MM.1S (cell line): ENCODE data around the gene SHROOM3.
A peak's percentile ranks its signal among the peaks of the same experiment; 100 is the strongest.

Experiments
- DNase-seq: peaks from one replicate; pipeline ENCODE4 v3.0.0-alpha.2; 2015
- H2AFZ ChIP-seq: fragments of 300-600 bp; sonication (generic); 2 replicates; pipeline ENCODE4 v1.6.0; 2016; ENCODE audit warnings: antibody characterized with exemption, low read length
- H3F3A ChIP-seq: fragments of 300-600 bp; sonication (generic); 2 replicates; pipeline ENCODE4 v1.6.1; 2016; ENCODE audit warnings: mild to moderate bottlenecking, antibody characterized with exemption, low read length, moderate library complexity, mixed read lengths; ENCODE audit not compliant: insufficient read depth
- H3K27ac ChIP-seq: fragments of 300-600 bp; sonication (generic); 2 replicates; pipeline ENCODE4 v1.5.1; 2016; ENCODE audit warnings: mild to moderate bottlenecking, low read length
- H3K27me3 ChIP-seq: fragments of 300-600 bp; sonication (generic); replicated peaks from 2 replicates; pipeline ENCODE4 v1.6.0; 2016; ENCODE audit warnings: low read length; ENCODE audit not compliant: insufficient read depth
- H3K36me3 ChIP-seq: fragments of 300-600 bp; sonication (generic); replicated peaks from 2 replicates; pipeline ENCODE4 v1.6.1; 2016; ENCODE audit warnings: mild to moderate bottlenecking, low read length, mixed read lengths; ENCODE audit not compliant: insufficient read depth
- H3K4me1 ChIP-seq: fragments of 300-600 bp; sonication (generic); 2 replicates; pipeline ENCODE4 v1.6.1; 2016; ENCODE audit warnings: low read length, mixed read lengths
- H3K4me2 ChIP-seq: fragments of 300-600 bp; sonication (generic); 2 replicates; pipeline ENCODE4 v1.6.0; 2016; ENCODE audit warnings: low read depth, low read length
- H3K4me3 ChIP-seq: fragments of 300-600 bp; sonication (generic); 2 replicates; pipeline ENCODE4 v1.5.1; 2016; ENCODE audit warnings: low read length, mixed read lengths
- H3K79me2 ChIP-seq: fragments of 300-600 bp; sonication (generic); 2 replicates; pipeline ENCODE4 v1.6.1; 2016; ENCODE audit warnings: mixed run types, low read length, mixed read lengths
- H3K9ac ChIP-seq: fragments of 300-600 bp; sonication (generic); 2 replicates; pipeline ENCODE4 v1.6.1; 2016; ENCODE audit warnings: low read length, mixed read lengths
- H3K9me2 ChIP-seq: fragments of 300-600 bp; sonication (generic); replicated peaks from 2 replicates; pipeline ENCODE4 v1.6.1; 2016; ENCODE audit warnings: mild to moderate bottlenecking, low read length, mixed read lengths; ENCODE audit not compliant: insufficient read depth
- H3K9me3 ChIP-seq: fragments of 300-600 bp; sonication (generic); replicated peaks from 2 replicates; pipeline ENCODE4 v1.6.1; 2016; ENCODE audit warnings: mild to moderate bottlenecking, low read length, mixed read lengths; ENCODE audit not compliant: insufficient read depth
- H4K20me1 ChIP-seq: fragments of 300-600 bp; sonication (generic); 2 replicates; pipeline ENCODE4 v1.6.1; 2016; ENCODE audit warnings: mild to moderate bottlenecking, low read length, moderate library complexity, mixed read lengths; ENCODE audit not compliant: insufficient read depth
- CTCF ChIP-seq: fragments of 300-600 bp; sonication (generic); IDR thresholded peaks from 2 replicates; pipeline ENCODE4 v1.5.1; 2016; ENCODE audit warnings: antibody characterized with exemption, low read length, mixed read lengths
- EZH2 ChIP-seq: fragments of 300-600 bp; sonication (generic); optimal IDR thresholded peaks from 2 replicates; pipeline ENCODE3; 2017; ENCODE audit warnings: low read depth, mild to moderate bottlenecking, antibody characterized with exemption, low read length, mixed read lengths
- EZH2phosphoT487 ChIP-seq: fragments of 300-600 bp; sonication (generic); IDR thresholded peaks from 2 replicates; pipeline ENCODE4 v1.6.1; 2018; ENCODE audit warnings: antibody characterized with exemption, low read length

Gene SHROOM3

DNA sequence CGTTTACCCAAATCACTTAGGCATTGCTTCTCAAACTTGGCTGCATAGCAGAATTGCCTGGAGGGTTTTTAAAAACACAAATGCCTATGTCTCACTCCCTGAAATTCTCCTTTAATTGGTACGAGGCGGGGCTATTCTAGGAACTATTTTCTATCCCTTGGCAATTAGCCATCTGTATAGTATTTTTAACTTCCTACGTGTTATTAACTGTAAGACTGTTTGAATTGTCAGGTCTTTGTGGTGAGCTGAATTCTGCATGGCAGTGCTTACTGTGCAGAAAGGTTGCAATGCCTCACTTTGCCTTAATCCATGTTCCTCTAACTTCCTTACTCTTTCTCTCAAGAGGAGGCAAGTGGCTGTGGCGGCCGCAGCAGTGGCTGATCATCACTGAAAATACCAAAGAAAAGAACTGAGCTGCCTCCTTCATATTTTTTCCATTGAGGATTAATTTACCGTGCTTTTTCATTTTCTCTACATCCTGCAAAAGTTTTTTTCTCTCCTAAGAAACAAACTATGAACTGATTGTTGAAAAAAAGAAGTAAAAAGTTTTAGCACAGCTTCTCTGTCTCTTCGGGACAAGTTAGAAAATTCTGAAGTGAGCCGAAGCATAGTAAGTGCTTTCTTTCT is at the start of gene SHROOM3:
Gene SHROOM3 (plus strand): TSS at position 329 of the 627 bp plus-strand sequence. CDS start 824 bp downstream, outside the sequence.
- Histone ChIP-seq H3F3A (peaks cover 4% of the 10 kb centered on the region; the same call in 1 of the 2 replicates), H2AFZ (peak within 1 kb of the TSS; percentile 14; the same call in 1 of the 2 replicates), H3K4me1 (no peaks in the 10 kb centered on the region), H3K4me2 (peak within 1 kb of the TSS; percentile 35), H3K27ac (peak within 1 kb of the TSS; percentile 7; the same call in 1 of the 2 replicates), H4K20me1 (no peaks in the 10 kb centered on the region), H3K79me2 (no peaks in the 10 kb centered on the region), H3K9me3 (no peaks in the 10 kb centered on the region), H3K4me3 (peak within 1 kb of the TSS; percentile 38), H3K9ac (peak within 1 kb of the TSS; percentile 10; the same call in 1 of the 2 replicates), H3K9me2 (no peaks in the 10 kb centered on the region), H3K27me3 (no peaks in the 10 kb centered on the region), H3K36me3 (no peaks in the 10 kb centered on the region)
- no peak for TF ChIP-seq EZH2phosphoT487
- no peak for TF ChIP-seq EZH2
- TF ChIP-seq CTCF, result no peak
- peak; percentile 67 for DNase-seq

DNA sequence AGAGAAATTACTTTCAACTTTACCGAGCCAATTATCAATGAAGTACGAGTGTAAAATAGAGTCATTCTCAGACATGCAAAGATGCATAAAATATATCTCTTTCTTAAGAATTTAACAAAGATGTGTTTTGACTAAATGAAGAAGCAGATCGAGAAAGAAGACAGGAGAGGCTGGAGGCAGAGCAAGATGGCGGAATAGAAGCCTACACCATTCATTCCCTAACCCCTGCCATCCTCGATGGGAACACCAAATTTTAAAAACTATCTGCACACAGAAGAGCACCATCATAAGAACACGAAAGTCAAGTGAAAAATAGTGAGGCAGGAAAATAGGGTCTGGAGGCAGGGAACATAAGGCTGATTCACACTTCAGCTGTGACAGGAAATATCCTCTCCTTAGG is 49.1 kb upstream of the SHROOM3 start:
- H3K36me3 ChIP-seq, result no peaks in the 10 kb centered on the region
- no peaks in the 10 kb centered on the region for H3K27me3 ChIP-seq
- H3K9me2 ChIP-seq, result no peaks in the 10 kb centered on the region
- no peaks in the 10 kb centered on the region for H4K20me1 ChIP-seq
- H2AFZ ChIP-seq, result no peak overlapping the region
- TF ChIP-seq EZH2 (no peak), CTCF (no peak), EZH2phosphoT487 (no peak)
- no peak overlapping the region for H3K27ac ChIP-seq
- no peak overlapping the region for H3K4me2 ChIP-seq
- H3K9me3 ChIP-seq, result no peaks in the 10 kb centered on the region
- no peak for DNase-seq
- no peaks in the 10 kb centered on the region for H3K79me2 ChIP-seq
- H3F3A ChIP-seq, result no peaks in the 10 kb centered on the region
- H3K4me3 ChIP-seq, result no peak overlapping the region
- peaks cover 5% of the 10 kb centered on the region; the same call in 1 of the 2 replicates for H3K4me1 ChIP-seq
- H3K9ac ChIP-seq, result no peak overlapping the region

DNA sequence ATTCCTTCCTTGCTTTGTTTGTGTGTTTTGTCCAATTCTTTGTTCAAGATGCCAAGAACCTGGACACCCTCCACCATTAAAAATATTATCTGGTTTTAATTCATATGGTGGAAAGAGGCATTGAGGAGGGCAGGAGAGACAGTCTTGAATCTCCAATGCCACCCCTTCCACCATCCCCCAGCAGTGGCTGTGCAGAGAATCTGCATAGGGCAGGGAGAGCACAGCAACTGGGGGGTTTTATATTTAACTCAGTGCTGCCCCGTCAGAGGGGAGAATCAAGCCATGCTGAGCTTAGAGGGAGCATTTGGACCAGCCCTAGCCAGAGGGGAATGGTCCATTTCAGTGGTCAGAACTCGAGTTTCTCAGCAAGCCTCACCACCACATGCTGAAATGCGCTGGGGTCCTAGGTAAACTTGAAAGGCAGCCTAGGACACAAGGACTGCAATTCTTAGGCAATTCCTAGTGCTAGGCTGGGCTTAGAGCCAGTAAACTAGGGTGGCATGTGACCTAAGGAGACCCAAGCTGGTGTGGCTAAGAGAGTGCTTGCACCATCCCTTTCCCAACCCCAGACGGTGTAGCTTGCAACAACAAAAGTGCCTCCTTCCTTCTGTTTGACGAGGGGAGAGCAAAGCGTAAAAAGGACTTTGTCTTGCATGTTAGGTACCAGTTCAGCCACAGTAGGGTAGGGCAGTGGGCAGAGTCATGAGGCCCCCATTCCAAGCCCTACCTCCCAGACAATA is 48.3 kb upstream of the SHROOM3 start:
- H3K4me3 ChIP-seq, result no peak overlapping the region
- H3K9ac ChIP-seq, result no peak overlapping the region
- H3F3A ChIP-seq, result no peaks in the 10 kb centered on the region
- H3K4me1 ChIP-seq, result peaks cover 5% of the 10 kb centered on the region; the same call in 1 of the 2 replicates
- no peak overlapping the region for H3K27ac ChIP-seq
- DNase-seq, result no peak
- H4K20me1 ChIP-seq, result no peaks in the 10 kb centered on the region
- no peak overlapping the region for H3K4me2 ChIP-seq
- H3K9me2 ChIP-seq, result no peaks in the 10 kb centered on the region
- no peaks in the 10 kb centered on the region for H3K36me3 ChIP-seq
- H3K27me3 ChIP-seq, result no peaks in the 10 kb centered on the region
- no peak overlapping the region for H2AFZ ChIP-seq
- H3K9me3 ChIP-seq, result no peaks in the 10 kb centered on the region
- TF ChIP-seq EZH2phosphoT487, result no peak
- TF ChIP-seq CTCF, result no peak
- no peak for TF ChIP-seq EZH2
- H3K79me2 ChIP-seq, result no peaks in the 10 kb centered on the region
